H9 (cell line): Measurements from ENCODE around the gene LPAR1. TPM values are rescaled to one million over a fixed set of nuclear protein-coding genes. Genes with fewer than 3 reads are reported as not detected.

Experiments
- DNase-seq: peaks from one replicate; pipeline ENCODE4 v3.0.0-alpha.2; 2017
- H2AFZ ChIP-seq: one replicate; pipeline ENCODE4 v1.6.1; 2013; ENCODE audit warnings: mild to moderate bottlenecking, low read length, control low read depth, moderate library complexity
- H2AK5ac ChIP-seq: 2 replicates; pipeline ENCODE4 v1.6.1; 2013; ENCODE audit warnings: low read length, control low read depth, mixed read lengths; ENCODE audit not compliant: insufficient read length
- H2BK120ac ChIP-seq: one replicate; pipeline ENCODE4 v1.6.1; 2013; ENCODE audit warnings: low read depth, mild to moderate bottlenecking, low read length, control low read depth, inconsistent platforms; ENCODE audit not compliant: poor library complexity, severe bottlenecking
- H2BK12ac ChIP-seq: 2 replicates; pipeline ENCODE4 v1.6.1; 2013; ENCODE audit warnings: low read length, control low read depth, mixed read lengths, low read depth; ENCODE audit not compliant: insufficient read length
- H2BK15ac ChIP-seq: 2 replicates; pipeline ENCODE4 v1.6.1; 2013; ENCODE audit warnings: low read depth, low read length, control low read depth
- H2BK20ac ChIP-seq: one replicate; pipeline ENCODE4 v1.6.1; 2013; ENCODE audit warnings: low read depth, mild to moderate bottlenecking, low read length, control low read depth, inconsistent platforms; ENCODE audit not compliant: poor library complexity, severe bottlenecking
- H2BK5ac ChIP-seq: 2 replicates; pipeline ENCODE4 v1.6.1; 2013; ENCODE audit warnings: low read length, control low read depth, mixed read lengths; ENCODE audit not compliant: insufficient read length
- H3K14ac ChIP-seq: 2 replicates; pipeline ENCODE4 v1.6.1; 2013; ENCODE audit warnings: low read length, control low read depth; ENCODE audit not compliant: insufficient read depth
- H3K18ac ChIP-seq: 2 replicates; pipeline ENCODE4 v1.6.1; 2013; ENCODE audit warnings: low read depth, mild to moderate bottlenecking, mixed read lengths, low read length, control low read depth; ENCODE audit not compliant: insufficient read length
- H3K23ac ChIP-seq: 2 replicates; pipeline ENCODE4 v1.6.1; 2013; ENCODE audit warnings: low read length, control low read depth, mixed read lengths, low read depth; ENCODE audit not compliant: insufficient read length
- H3K23me2 ChIP-seq: 2 replicates; pipeline ENCODE4 v1.6.1; 2013; ENCODE audit warnings: low read depth, mild to moderate bottlenecking, mixed read lengths, low read length, control low read depth; ENCODE audit not compliant: insufficient read length, poor library complexity, severe bottlenecking
- H3K27ac ChIP-seq: 2 replicates; pipeline ENCODE4 v1.5.1; 2013; ENCODE audit warnings: low read length, control low read depth, mixed read lengths, low read depth; ENCODE audit not compliant: insufficient read length
- H3K27me3 ChIP-seq: 2 replicates; pipeline ENCODE4 v1.6.1; 2013; ENCODE audit warnings: low read length, control low read depth, inconsistent platforms; ENCODE audit not compliant: insufficient read depth
- H3K4ac ChIP-seq: 2 replicates; pipeline ENCODE4 v1.6.1; 2013; ENCODE audit warnings: low read depth, mild to moderate bottlenecking, control low read depth, inconsistent platforms, low read length, moderate library complexity
- H3K4me1 ChIP-seq: 2 replicates; pipeline ENCODE4 v1.6.1; 2013; ENCODE audit warnings: low read length, control low read depth, inconsistent platforms; ENCODE audit not compliant: insufficient read depth
- H3K4me2 ChIP-seq: 2 replicates; pipeline ENCODE4 v1.6.1; 2013; ENCODE audit warnings: low read length, control low read depth, mixed read lengths; ENCODE audit not compliant: insufficient read length, insufficient read depth
- H3K56ac ChIP-seq: 2 replicates; pipeline ENCODE4 v1.6.1; 2013; ENCODE audit warnings: low read depth, mild to moderate bottlenecking, mixed read lengths, low read length, control low read depth; ENCODE audit not compliant: insufficient read length
- H3K79me1 ChIP-seq: 2 replicates; pipeline ENCODE4 v1.6.1; 2013; ENCODE audit warnings: low read depth, mild to moderate bottlenecking, moderate library complexity, low read length, control low read depth, inconsistent platforms; ENCODE audit not compliant: insufficient read depth, poor library complexity, severe bottlenecking
- H3K79me2 ChIP-seq: 2 replicates; pipeline ENCODE4 v1.6.1; 2013; ENCODE audit warnings: low read length, control low read depth, inconsistent platforms; ENCODE audit not compliant: insufficient read depth
- H3K9ac ChIP-seq: 2 replicates; pipeline ENCODE4 v1.6.1; 2013; ENCODE audit warnings: low read length, control low read depth, mixed read lengths; ENCODE audit not compliant: insufficient read length; ENCODE audit errors: extremely low read depth
- H3K9me3 ChIP-seq: one replicate; pipeline ENCODE4 v1.6.1; 2013; ENCODE audit warnings: low read depth, low read length, inconsistent platforms; ENCODE audit not compliant: control insufficient read depth
- H3T11ph ChIP-seq: one replicate; pipeline ENCODE4 v1.6.1; 2013; ENCODE audit warnings: mild to moderate bottlenecking, low read length, control low read depth, inconsistent platforms
- H4K20me1 ChIP-seq: one replicate; pipeline ENCODE4 v1.6.1; 2013; ENCODE audit not compliant: control insufficient read depth, insufficient read length, insufficient read depth
- H4K5ac ChIP-seq: 2 replicates; pipeline ENCODE4 v1.6.1; 2013; ENCODE audit warnings: low read depth, mild to moderate bottlenecking, mixed read lengths, low read length, control low read depth; ENCODE audit not compliant: insufficient read length
- H4K8ac ChIP-seq: replicated peaks from 2 replicates; pipeline ENCODE4 v1.6.1; 2013; ENCODE audit warnings: low read length, control low read depth, mixed read lengths, low read depth; ENCODE audit not compliant: insufficient read length
- H4K91ac ChIP-seq: 2 replicates; pipeline ENCODE4 v1.6.1; 2013; ENCODE audit warnings: low read depth, mild to moderate bottlenecking, moderate library complexity, mixed read lengths, low read length, control low read depth; ENCODE audit not compliant: insufficient read length
- H3K27ac Mint-ChIP-seq, 3 experiments: 2 replicates in 2 of 3; 3 replicates in 1 of 3; pipeline ENCODE4 v1.8.0; 2020 to 2021; ENCODE audit warnings: mixed read lengths in 3 of 3, mild to moderate bottlenecking in 1 of 3, moderate library complexity in 1 of 3
- H3K27me3 Mint-ChIP-seq: 2 replicates; pipeline ENCODE4 v1.8.0; 2021; ENCODE audit warnings: low read depth, mild to moderate bottlenecking, moderate library complexity, mixed read lengths
- H3K36me3 Mint-ChIP-seq, 3 experiments: 2 replicates in 2 of 3; 3 replicates in 1 of 3; pipeline ENCODE4 v1.8.0; 2020 to 2021; ENCODE audit warnings: low read depth in 3 of 3, mixed read lengths in 3 of 3; ENCODE audit not compliant: insufficient read depth in 1 of 3
- H3K4me1 Mint-ChIP-seq, 2 experiments: 2 replicates each; pipeline ENCODE4 v1.8.0; 2020; ENCODE audit warnings: mixed read lengths in 2 of 2
- H3K4me3 Mint-ChIP-seq, 2 experiments: 2 replicates in 1 of 2; 3 replicates in 1 of 2; pipeline ENCODE4 v1.8.0; 2020 to 2021; ENCODE audit warnings: mild to moderate bottlenecking in 2 of 2, mixed read lengths in 2 of 2, moderate library complexity in 1 of 2
- H3K9me3 Mint-ChIP-seq, 2 experiments: 2 replicates in 1 of 2; 3 replicates in 1 of 2; pipeline ENCODE4 v1.8.0; 2020; ENCODE audit warnings: mild to moderate bottlenecking in 2 of 2, mixed read lengths in 2 of 2, moderate library complexity in 1 of 2
- WGBS: extraction: QIAGEN DNeasy Blood & Tissue Kit; methylation state at CpG from one replicate; pipeline ENCODE4 v1.1.7; 2013; ENCODE audit warnings: missing lambda C conversion rate, low lambda C conversion rate, mixed read lengths; ENCODE audit not compliant: insufficient read length; ENCODE audit errors: extremely low coverage; 5-methylcytosine and 5-hydroxymethylcytosine counted together
- total RNA-seq: library from RNA; stranded (reverse); gene quantifications from 2 replicates; pipeline ENCODE4 v1.2.1, GENCODE V29; 2021
- TF ChIP-seq, protein P1 (sequence below): fragments of 200-600 bp; sonication (generic); conservative IDR thresholded peaks from 3 replicates; pipeline ENCODE4 v1.8.0; 2021; ENCODE audit warnings: antibody characterized with exemption, mild to moderate bottlenecking

Gene LPAR1
- total RNA-seq, 1 experiment from 2014 or later: 1.3 TPM

GRCh38 chr9:110921705-110922104, 116.6 kb downstream of the LPAR1 start:
- no peak for DNase-seq
- Histone ChIP-seq H3K56ac (no peak overlapping the region), H2BK5ac (no peak overlapping the region), H3K79me2 (no peaks in the 10 kb centered on the region), H3K4me1 (no peaks in the 10 kb centered on the region), H3K4me2 (no peak overlapping the region), H2BK120ac (no peak overlapping the region), H4K20me1 (no peaks in the 10 kb centered on the region), H3K9ac (no peak overlapping the region), H3K4ac (no peak overlapping the region), H2AK5ac (no peak overlapping the region), H2BK12ac (no peak overlapping the region), H2BK15ac (no peak overlapping the region), H2AFZ (no peak overlapping the region), H3K23ac (no peak overlapping the region), H3K27me3 (no peaks in the 10 kb centered on the region), H3K27ac (no peak overlapping the region), H3K23me2 (no peaks in the 10 kb centered on the region), H3K14ac (no peak overlapping the region), H3K9me3 (no peaks in the 10 kb centered on the region), H4K91ac (no peak overlapping the region), H4K5ac (no peak overlapping the region), H3K79me1 (no peaks in the 10 kb centered on the region), H3T11ph (no peak overlapping the region), H2BK20ac (no peak overlapping the region), H3K18ac (no peak overlapping the region), H4K8ac (no peak overlapping the region)
- TF ChIP-seq, protein P1, sequence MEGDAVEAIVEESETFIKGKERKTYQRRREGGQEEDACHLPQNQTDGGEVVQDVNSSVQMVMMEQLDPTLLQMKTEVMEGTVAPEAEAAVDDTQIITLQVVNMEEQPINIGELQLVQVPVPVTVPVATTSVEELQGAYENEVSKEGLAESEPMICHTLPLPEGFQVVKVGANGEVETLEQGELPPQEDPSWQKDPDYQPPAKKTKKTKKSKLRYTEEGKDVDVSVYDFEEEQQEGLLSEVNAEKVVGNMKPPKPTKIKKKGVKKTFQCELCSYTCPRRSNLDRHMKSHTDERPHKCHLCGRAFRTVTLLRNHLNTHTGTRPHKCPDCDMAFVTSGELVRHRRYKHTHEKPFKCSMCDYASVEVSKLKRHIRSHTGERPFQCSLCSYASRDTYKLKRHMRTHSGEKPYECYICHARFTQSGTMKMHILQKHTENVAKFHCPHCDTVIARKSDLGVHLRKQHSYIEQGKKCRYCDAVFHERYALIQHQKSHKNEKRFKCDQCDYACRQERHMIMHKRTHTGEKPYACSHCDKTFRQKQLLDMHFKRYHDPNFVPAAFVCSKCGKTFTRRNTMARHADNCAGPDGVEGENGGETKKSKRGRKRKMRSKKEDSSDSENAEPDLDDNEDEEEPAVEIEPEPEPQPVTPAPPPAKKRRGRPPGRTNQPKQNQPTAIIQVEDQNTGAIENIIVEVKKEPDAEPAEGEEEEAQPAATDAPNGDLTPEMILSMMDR: no peak
- Mint-ChIP-seq H3K36me3 (peaks cover 0 to 3% (median 0%) of the 10 kb centered on the region in 3 experiments; a peak in 2 of 7 replicates), H3K4me1 (peaks cover 0 to under 1% of the 10 kb centered on the region in 2 experiments; a peak in 2 of 4 replicates), H3K9me3 (no peaks in the 10 kb centered on the region; a peak in 1 of 5 replicates), H3K4me3 (no peak overlapping the region), H3K27me3 (no peaks in the 10 kb centered on the region), H3K27ac (no peak overlapping the region)
- no CpG with 5 or more reads among the region's 5 CpGs for WGBS
